Measurements from ENCODE around the gene FSIP1. TPM values are rescaled to one million over a fixed set of nuclear protein-coding genes. Genes with fewer than 3 reads are reported as not detected.

The FSIP1 gene
- total and polyA plus RNA-seq, 11 donors, result 0.28 to 3.7 (median 0.97) TPM; not detected in 1

DNA sequence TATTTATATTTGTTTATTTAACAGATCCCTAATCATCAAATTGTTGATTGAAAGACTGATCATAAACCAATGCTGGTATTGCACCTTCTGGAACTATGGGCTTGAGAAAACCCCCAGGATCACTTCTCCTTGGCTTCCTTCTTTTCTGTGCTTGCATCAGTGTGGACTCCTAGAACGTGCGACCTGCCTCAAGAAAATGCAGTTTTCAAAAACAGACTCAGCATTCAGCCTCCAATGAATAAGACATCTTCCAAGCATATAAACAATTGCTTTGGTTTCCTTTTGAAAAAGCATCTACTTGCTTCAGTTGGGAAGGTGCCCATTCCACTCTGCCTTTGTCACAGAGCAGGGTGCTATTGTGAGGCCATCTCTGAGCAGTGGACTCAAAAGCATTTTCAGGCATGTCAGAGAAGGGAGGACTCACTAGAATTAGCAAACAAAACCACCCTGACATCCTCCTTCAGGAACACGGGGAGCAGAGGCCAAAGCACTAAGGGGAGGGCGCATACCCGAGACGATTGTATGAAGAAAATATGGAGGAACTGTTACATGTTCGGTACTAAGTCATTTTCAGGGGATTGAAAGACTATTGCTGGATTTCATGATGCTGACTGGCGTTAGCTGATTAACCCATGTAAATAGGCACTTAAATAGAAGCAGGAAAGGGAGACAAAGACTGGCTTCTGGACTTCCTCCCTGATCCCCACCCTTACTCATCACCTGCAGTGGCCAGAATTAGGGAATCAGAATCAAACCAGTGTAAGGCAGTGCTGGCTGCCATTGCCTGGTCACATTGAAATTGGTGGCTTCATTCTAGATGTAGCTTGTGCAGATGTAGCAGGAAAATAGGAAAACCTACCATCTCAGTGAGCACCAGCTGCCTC lies 187.1 kb downstream of the FSIP1 start:
- Histone ChIP-seq H3K27me3 (no peaks in the 10 kb centered on the region), H3K4me3 (no peak overlapping the region), H3K4me1 (peaks cover 0 to 12% (median 0%) of the 10 kb centered on the region in 12 donors), H3K27ac (no peak overlapping the region), H3K9me3 (no peaks in the 10 kb centered on the region), H3K36me3 (peaks cover 0 to 70% (median 65%) of the 10 kb centered on the region in 9 donors)
- intact Hi-C loops (cut with DNase I), result loop anchor here in 2 of 10 donors (10.0 kb wide), 1 partner anchor 159 kb away; no protein-coding TSS in a partner anchor
- WGBS, 4 donors, result 82 to 88% (median 84%) methylated on average over 8 of the region's 8 CpGs
- ATAC-seq (peak in 1 of 4 donors; percentile 10), DNase-seq (no peak)
- TF ChIP-seq, protein P1, sequence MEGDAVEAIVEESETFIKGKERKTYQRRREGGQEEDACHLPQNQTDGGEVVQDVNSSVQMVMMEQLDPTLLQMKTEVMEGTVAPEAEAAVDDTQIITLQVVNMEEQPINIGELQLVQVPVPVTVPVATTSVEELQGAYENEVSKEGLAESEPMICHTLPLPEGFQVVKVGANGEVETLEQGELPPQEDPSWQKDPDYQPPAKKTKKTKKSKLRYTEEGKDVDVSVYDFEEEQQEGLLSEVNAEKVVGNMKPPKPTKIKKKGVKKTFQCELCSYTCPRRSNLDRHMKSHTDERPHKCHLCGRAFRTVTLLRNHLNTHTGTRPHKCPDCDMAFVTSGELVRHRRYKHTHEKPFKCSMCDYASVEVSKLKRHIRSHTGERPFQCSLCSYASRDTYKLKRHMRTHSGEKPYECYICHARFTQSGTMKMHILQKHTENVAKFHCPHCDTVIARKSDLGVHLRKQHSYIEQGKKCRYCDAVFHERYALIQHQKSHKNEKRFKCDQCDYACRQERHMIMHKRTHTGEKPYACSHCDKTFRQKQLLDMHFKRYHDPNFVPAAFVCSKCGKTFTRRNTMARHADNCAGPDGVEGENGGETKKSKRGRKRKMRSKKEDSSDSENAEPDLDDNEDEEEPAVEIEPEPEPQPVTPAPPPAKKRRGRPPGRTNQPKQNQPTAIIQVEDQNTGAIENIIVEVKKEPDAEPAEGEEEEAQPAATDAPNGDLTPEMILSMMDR (IDR thresholded peaks at IDR 0.05), result no peak
- no peak for TF ChIP-seq POLR2A (IDR thresholded peaks at IDR 0.05)

DNA sequence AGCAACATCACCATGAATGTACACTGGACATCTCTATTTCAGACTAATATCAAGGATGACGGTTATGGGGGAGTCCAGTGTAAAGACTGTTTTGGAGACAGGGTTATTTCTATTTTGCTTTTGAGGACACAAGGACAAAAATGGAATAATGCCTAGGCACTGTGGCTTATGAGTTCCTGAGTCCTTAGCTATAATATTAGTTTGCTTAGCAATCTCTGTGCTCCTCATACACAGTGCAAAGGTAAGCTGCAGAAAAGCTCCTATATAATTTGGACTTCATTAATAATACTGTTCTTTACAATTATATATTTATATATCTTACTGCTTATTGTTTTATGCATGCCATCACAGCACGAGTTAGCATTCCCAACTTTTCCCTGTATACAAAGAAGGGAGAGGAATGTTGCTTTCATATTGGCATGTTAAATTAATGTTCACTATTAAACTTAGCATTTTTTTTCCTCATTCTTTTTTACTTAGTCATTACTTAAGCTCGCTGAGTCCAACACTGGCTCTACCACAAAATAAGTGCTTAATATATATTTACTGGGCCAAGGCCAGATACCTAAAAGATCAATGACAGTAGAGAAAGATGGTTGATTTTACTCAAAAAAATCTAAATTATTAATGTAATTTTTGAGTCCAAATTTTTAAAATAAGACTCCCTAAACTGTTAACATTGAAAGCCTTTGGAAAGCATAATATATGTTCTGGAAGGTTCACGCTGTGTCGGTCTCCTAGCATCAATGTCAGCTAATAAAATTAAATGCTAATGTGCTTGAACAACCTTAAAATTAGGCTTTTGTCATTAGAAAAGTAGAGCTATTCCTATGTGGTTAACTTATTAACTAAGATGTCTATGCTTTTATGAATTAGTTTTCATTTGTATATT lies 187.9 kb downstream of the FSIP1 start:
- DNase-seq (no peak), ATAC-seq (no peak)
- 88 to 93% (median 91%) methylated on average over 5 of the region's 5 CpGs for WGBS, 4 donors
- no peaks in the 10 kb centered on the region for H3K27me3 ChIP-seq
- no peaks in the 10 kb centered on the region for H3K9me3 ChIP-seq
- H3K4me1 ChIP-seq, result peaks cover 0 to 12% (median 0%) of the 10 kb centered on the region in 12 donors
- intact Hi-C loops (cut with DNase I), result loop anchor here in 2 of 10 donors (10.0 kb wide), 1 partner anchor 160 kb away; no protein-coding TSS in a partner anchor
- no peak overlapping the region for H3K4me3 ChIP-seq
- H3K27ac ChIP-seq, result no peak overlapping the region
- H3K36me3 ChIP-seq, result peaks cover 0 to 79% (median 74%) of the 10 kb centered on the region in 9 donors
- no peak for TF ChIP-seq POLR2A (IDR thresholded peaks at IDR 0.05)
- TF ChIP-seq, protein P1 (IDR thresholded peaks at IDR 0.05), result no peak

DNA sequence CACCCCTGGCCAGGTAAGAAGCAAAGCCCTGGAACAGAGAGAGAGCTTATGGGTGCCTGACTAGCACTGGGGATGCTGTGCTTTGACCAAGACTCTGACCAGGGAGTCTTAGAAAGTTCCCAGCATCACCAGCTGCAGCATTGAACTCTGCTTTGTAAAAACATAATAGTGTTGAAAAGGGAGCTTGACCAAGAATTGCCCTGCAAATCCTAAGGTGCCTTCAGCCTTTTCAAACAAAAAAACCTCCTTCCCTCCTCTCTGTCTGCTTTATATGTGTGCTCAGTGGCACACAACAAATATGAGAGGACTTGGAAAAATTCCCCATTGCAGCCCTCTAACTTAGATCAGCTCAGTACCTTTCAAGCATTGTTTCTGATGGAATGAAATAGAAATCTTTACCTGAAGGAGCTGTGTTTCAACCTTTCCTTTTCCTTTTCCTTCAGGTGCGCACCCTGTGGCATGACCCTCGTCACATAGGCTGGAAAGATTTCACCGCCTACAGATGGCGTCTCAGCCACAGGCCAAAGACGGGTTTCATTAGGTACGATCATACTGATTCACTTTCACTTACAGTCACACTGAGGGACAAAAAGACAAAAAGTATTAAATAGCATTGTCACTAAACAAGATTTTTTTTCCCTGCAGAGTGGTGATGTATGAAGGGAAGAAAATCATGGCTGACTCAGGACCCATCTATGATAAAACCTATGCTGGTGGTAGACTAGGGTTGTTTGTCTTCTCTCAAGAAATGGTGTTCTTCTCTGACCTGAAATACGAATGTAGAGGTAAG lies 188.8 kb downstream of the FSIP1 start:
- no peaks in the 10 kb centered on the region for H3K27me3 ChIP-seq
- H3K9me3 ChIP-seq, result no peaks in the 10 kb centered on the region
- H3K36me3 ChIP-seq, result peaks cover 0 to 87% (median 82%) of the 10 kb centered on the region in 9 donors
- TF ChIP-seq, protein P1 (IDR thresholded peaks at IDR 0.05), result no peak
- no peak for TF ChIP-seq POLR2A (IDR thresholded peaks at IDR 0.05)
- DNase-seq, result no peak
- intact Hi-C loops (cut with DNase I), result loop anchor here in 2 of 10 donors (10.0 kb wide), 1 partner anchor 161 kb away; no protein-coding TSS in a partner anchor
- H3K4me3 ChIP-seq, result no peak overlapping the region
- ATAC-seq, result no peak
- 88 to 92% (median 90%) methylated on average over 7 of the region's 7 CpGs for WGBS, 4 donors
- no peak overlapping the region for H3K27ac ChIP-seq
- H3K4me1 ChIP-seq, result peaks cover 0 to 12% (median 0%) of the 10 kb centered on the region in 12 donors
